HepG2 (cell line): ENCODE measurements around the gene ITGB3. TPM values are rescaled to one million over a fixed set of nuclear protein-coding genes. Genes with fewer than 3 reads are reported as not detected.

Experiments
- ARHGAP35 ChIP-seq: sonication (generic); formaldehyde crosslinking; IDR thresholded peaks from 2 replicates; pipeline ENCODE4 v1.9.0; 2022; ENCODE audit warnings: mild to moderate bottlenecking, inconsistent platforms, moderate library complexity, missing genetic modification reagents, borderline replicate concordance
- GABPA ChIP-seq, 2 experiments: IDR thresholded peaks; 2 replicates each; pipeline ENCODE4 v1.6.1; 2011 to 2016; ENCODE audit warnings: low read depth in 2 of 2, low read length in 1 of 2, missing biosample characterization in 1 of 2, missing genetic modification characterization in 1 of 2
- GLI4 ChIP-seq: sonication (generic); formaldehyde crosslinking; IDR thresholded peaks from 2 replicates; pipeline ENCODE4 v1.5.1; 2020; ENCODE audit warnings: missing genetic modification reagents, mild to moderate bottlenecking, moderate library complexity, borderline replicate concordance
- HNRNPUL1 ChIP-seq: fragments of 200-400 bp; formaldehyde crosslinking; IDR thresholded peaks from 2 replicates; pipeline ENCODE4 v1.6.1; 2017; ENCODE audit warnings: low read depth, mild to moderate bottlenecking, low read length, moderate library complexity
- IKZF1 ChIP-seq: fragments of 450-650 bp; IDR thresholded peaks from 2 replicates; pipeline ENCODE4 v1.7.1; 2016
- IRX3 ChIP-seq: sonication (generic); formaldehyde crosslinking; IDR thresholded peaks from 2 replicates; pipeline ENCODE4 v1.8.1; 2023; ENCODE audit warnings: mild to moderate bottlenecking, low read depth, missing genetic modification reagents, borderline replicate concordance
- MEIS1 ChIP-seq: sonication (generic); formaldehyde crosslinking; IDR thresholded peaks from 2 replicates; pipeline ENCODE4 v1.9.0; 2021; ENCODE audit warnings: mild to moderate bottlenecking, missing genetic modification reagents, moderate library complexity, borderline replicate concordance
- MIXL1 ChIP-seq: IDR thresholded peaks from 2 replicates; pipeline ENCODE4 v1.6.1; 2016
- TARDBP ChIP-seq: sonication (generic); formaldehyde crosslinking; IDR thresholded peaks from 2 replicates; pipeline ENCODE4 v1.8.0; 2022; ENCODE audit warnings: mild to moderate bottlenecking, missing genetic modification reagents
- ZFP90 ChIP-seq: sonication (generic); formaldehyde crosslinking; IDR thresholded peaks from 2 replicates; pipeline ENCODE4 v1.8.0; 2022; ENCODE audit warnings: missing genetic modification reagents, mild to moderate bottlenecking, inconsistent platforms, borderline replicate concordance
- ZNF225 ChIP-seq: sonication (generic); formaldehyde crosslinking; IDR thresholded peaks from 2 replicates; pipeline ENCODE4 v1.4.0; 2020; ENCODE audit warnings: mild to moderate bottlenecking, missing genetic modification reagents
- ZNF432 ChIP-seq: sonication (generic); formaldehyde crosslinking; IDR thresholded peaks from 2 replicates; pipeline ENCODE4 v1.5.0; 2020; ENCODE audit warnings: missing genetic modification reagents, mild to moderate bottlenecking, borderline replicate concordance
- ZNF468 ChIP-seq: sonication (generic); formaldehyde crosslinking; IDR thresholded peaks from 2 replicates; pipeline ENCODE4 v1.8.0; 2022; ENCODE audit warnings: mild to moderate bottlenecking, moderate library complexity, missing genetic modification reagents
- ZNF891 ChIP-seq: sonication (generic); formaldehyde crosslinking; IDR thresholded peaks from 2 replicates; pipeline ENCODE4 v1.5.0; 2020; ENCODE audit warnings: mild to moderate bottlenecking, missing genetic modification reagents
- polyA plus RNA-seq, 8 experiments: library from polyadenylated mRNA; depleted of rRNA in 3 of 8; stranded (reverse) in 7 of 8; unstranded in 1 of 8; fragments of >200 nt; fragmentation: Illumina TruSeq in 4 of 8; extraction: Trizol in 4 of 8; gene quantifications; 2 replicates each; pipeline versions ENCODE4 v1.2.1 to v1.2.3, GENCODE V29; 2011 to 2016; ENCODE audit warnings: low read depth in 4 of 8, missing spikeins in 1 of 8, mixed read lengths in 1 of 8; ENCODE audit not compliant: insufficient read depth in 1 of 8
- total RNA-seq, 5 experiments: library from RNA; depleted of rRNA; stranded (reverse); fragments of >200 nt; fragmentation: Illumina TruSeq; extraction: Trizol; gene quantifications; 2 replicates each; pipeline ENCODE4 v1.2.3, GENCODE V29; 2016; ENCODE audit warnings: low read depth in 1 of 5
- TF ChIP-seq, protein P1 (sequence below): sonication (generic); formaldehyde crosslinking; IDR thresholded peaks from 2 replicates; pipeline ENCODE4 v1.4.0; 2020; ENCODE audit warnings: missing genetic modification reagents
- TF ChIP-seq, protein P2 (sequence below): sonication (generic); formaldehyde crosslinking; IDR thresholded peaks from 2 replicates; pipeline ENCODE4 v1.5.0; 2020; ENCODE audit warnings: missing genetic modification reagents
- TF ChIP-seq, protein P3 (sequence below): sonication (generic); formaldehyde crosslinking; IDR thresholded peaks from 2 replicates; pipeline ENCODE4 v1.4.0; 2020; ENCODE audit warnings: missing genetic modification reagents
- TF ChIP-seq, protein P4 (sequence below): sonication (generic); formaldehyde crosslinking; IDR thresholded peaks from 2 replicates; pipeline ENCODE4 v1.4.0; 2020; ENCODE audit warnings: mild to moderate bottlenecking, missing genetic modification reagents
- TF ChIP-seq, protein P5 (sequence below): sonication (generic); formaldehyde crosslinking; IDR thresholded peaks from 2 replicates; pipeline ENCODE4 v1.4.0; 2020; ENCODE audit warnings: mild to moderate bottlenecking, low read depth, missing genetic modification reagents

The ITGB3 gene
- total and polyA plus RNA-seq, 2 of the 13 experiments (the other 11 are each of a cell fraction or from before 2014, with no cell fraction given): 0.09 to 0.31 TPM

DNA sequence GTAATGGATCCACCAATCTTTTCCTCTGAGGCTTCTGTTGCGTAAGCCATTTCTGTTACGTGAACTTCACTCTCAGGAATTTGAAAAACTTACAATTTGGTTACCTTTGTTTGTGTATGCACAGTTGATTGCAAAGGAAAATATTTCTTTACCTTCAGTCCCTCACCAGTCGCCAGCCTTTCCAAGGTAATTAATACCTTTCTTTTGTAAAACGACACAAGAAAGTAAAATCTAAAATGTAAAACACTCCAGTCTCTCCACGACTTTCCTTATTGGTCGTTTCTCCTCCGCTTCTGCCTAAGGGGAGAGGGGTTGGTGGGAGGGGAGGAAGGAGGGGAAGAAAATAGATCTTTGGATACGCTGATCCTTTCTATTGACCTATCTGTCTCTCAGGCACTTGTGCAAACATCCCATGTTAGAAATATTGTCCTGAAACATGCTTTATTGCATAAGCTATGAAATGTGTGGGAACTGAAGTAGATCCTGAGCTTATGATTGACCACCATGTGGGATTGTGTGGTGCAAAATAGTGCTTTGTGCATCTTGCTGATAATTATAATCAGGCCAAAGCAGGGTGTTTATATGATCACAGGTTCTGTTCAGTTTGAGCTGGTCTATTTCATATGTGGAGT, 37.7 kb downstream of the ITGB3 start (continued):
- TF ChIP-seq, protein P1, sequence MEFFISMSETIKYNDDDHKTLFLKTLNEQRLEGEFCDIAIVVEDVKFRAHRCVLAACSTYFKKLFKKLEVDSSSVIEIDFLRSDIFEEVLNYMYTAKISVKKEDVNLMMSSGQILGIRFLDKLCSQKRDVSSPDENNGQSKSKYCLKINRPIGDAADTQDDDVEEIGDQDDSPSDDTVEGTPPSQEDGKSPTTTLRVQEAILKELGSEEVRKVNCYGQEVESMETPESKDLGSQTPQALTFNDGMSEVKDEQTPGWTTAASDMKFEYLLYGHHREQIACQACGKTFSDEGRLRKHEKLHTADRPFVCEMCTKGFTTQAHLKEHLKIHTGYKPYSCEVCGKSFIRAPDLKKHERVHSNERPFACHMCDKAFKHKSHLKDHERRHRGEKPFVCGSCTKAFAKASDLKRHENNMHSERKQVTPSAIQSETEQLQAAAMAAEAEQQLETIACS (CRISPR knock-in tag): no peak
- TF ChIP-seq ARHGAP35: no peak
- no peak for TF ChIP-seq TARDBP (CRISPR knock-in tag)
- no peak for TF ChIP-seq GABPA (IDR thresholded peaks at IDR 0.05; ENCODE audit: low read depth, low read length)
- TF ChIP-seq GABPA (CRISPR knock-in tag; IDR thresholded peaks at IDR 0.05; ENCODE audit: low read depth): no peak
- no peak for TF ChIP-seq MEIS1
- TF ChIP-seq IRX3 (CRISPR knock-in tag): no peak
- no peak for TF ChIP-seq ZNF468 (CRISPR knock-in tag)
- TF ChIP-seq, protein P2, sequence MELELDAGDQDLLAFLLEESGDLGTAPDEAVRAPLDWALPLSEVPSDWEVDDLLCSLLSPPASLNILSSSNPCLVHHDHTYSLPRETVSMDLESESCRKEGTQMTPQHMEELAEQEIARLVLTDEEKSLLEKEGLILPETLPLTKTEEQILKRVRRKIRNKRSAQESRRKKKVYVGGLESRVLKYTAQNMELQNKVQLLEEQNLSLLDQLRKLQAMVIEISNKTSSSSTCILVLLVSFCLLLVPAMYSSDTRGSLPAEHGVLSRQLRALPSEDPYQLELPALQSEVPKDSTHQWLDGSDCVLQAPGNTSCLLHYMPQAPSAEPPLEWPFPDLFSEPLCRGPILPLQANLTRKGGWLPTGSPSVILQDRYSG: no peak
- no peak for TF ChIP-seq MIXL1 (CRISPR knock-in tag)
- 0 out of 2 replicates have a peak, but pooled peaks have one; percentile 30 for TF ChIP-seq ZFP90 (CRISPR knock-in tag)
- no peak for TF ChIP-seq ZNF225
- TF ChIP-seq, protein P3, sequence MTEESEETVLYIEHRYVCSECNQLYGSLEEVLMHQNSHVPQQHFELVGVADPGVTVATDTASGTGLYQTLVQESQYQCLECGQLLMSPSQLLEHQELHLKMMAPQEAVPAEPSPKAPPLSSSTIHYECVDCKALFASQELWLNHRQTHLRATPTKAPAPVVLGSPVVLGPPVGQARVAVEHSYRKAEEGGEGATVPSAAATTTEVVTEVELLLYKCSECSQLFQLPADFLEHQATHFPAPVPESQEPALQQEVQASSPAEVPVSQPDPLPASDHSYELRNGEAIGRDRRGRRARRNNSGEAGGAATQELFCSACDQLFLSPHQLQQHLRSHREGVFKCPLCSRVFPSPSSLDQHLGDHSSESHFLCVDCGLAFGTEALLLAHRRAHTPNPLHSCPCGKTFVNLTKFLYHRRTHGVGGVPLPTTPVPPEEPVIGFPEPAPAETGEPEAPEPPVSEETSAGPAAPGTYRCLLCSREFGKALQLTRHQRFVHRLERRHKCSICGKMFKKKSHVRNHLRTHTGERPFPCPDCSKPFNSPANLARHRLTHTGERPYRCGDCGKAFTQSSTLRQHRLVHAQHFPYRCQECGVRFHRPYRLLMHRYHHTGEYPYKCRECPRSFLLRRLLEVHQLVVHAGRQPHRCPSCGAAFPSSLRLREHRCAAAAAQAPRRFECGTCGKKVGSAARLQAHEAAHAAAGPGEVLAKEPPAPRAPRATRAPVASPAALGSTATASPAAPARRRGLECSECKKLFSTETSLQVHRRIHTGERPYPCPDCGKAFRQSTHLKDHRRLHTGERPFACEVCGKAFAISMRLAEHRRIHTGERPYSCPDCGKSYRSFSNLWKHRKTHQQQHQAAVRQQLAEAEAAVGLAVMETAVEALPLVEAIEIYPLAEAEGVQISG: no peak
- no peak for TF ChIP-seq HNRNPUL1
- TF ChIP-seq ZNF891 (CRISPR knock-in tag): no peak
- no peak for TF ChIP-seq ZNF432 (CRISPR knock-in tag)
- TF ChIP-seq, protein P4, sequence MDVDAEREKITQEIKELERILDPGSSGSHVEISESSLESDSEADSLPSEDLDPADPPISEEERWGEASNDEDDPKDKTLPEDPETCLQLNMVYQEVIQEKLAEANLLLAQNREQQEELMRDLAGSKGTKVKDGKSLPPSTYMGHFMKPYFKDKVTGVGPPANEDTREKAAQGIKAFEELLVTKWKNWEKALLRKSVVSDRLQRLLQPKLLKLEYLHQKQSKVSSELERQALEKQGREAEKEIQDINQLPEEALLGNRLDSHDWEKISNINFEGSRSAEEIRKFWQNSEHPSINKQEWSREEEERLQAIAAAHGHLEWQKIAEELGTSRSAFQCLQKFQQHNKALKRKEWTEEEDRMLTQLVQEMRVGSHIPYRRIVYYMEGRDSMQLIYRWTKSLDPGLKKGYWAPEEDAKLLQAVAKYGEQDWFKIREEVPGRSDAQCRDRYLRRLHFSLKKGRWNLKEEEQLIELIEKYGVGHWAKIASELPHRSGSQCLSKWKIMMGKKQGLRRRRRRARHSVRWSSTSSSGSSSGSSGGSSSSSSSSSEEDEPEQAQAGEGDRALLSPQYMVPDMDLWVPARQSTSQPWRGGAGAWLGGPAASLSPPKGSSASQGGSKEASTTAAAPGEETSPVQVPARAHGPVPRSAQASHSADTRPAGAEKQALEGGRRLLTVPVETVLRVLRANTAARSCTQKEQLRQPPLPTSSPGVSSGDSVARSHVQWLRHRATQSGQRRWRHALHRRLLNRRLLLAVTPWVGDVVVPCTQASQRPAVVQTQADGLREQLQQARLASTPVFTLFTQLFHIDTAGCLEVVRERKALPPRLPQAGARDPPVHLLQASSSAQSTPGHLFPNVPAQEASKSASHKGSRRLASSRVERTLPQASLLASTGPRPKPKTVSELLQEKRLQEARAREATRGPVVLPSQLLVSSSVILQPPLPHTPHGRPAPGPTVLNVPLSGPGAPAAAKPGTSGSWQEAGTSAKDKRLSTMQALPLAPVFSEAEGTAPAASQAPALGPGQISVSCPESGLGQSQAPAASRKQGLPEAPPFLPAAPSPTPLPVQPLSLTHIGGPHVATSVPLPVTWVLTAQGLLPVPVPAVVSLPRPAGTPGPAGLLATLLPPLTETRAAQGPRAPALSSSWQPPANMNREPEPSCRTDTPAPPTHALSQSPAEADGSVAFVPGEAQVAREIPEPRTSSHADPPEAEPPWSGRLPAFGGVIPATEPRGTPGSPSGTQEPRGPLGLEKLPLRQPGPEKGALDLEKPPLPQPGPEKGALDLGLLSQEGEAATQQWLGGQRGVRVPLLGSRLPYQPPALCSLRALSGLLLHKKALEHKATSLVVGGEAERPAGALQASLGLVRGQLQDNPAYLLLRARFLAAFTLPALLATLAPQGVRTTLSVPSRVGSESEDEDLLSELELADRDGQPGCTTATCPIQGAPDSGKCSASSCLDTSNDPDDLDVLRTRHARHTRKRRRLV (CRISPR knock-in tag): no peak
- no peak for TF ChIP-seq IKZF1
- TF ChIP-seq, protein P5, sequence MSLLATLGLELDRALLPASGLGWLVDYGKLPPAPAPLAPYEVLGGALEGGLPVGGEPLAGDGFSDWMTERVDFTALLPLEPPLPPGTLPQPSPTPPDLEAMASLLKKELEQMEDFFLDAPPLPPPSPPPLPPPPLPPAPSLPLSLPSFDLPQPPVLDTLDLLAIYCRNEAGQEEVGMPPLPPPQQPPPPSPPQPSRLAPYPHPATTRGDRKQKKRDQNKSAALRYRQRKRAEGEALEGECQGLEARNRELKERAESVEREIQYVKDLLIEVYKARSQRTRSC: no peak
- no peak for TF ChIP-seq GLI4 (CRISPR knock-in tag)
